Neural progenitor cell (in vitro differentiated cells): ENCODE results near the gene HJV. TPM values are rescaled to one million over a fixed set of nuclear protein-coding genes. Genes with fewer than 3 reads are reported as not detected.
"Not testable (repeated sequence)": the region's sequence is repeated elsewhere in the genome, so short reads cannot be mapped to it uniquely, and the experiment has no call there.

ENCODE experiments used
- DNase-seq: peaks from one replicate; pipeline ENCODE4 v3.0.0-alpha.2; 2016; ENCODE audit warnings: low spot score
- H2AFZ ChIP-seq: fragments of 200-600 bp; sonication (generic); replicated peaks from 2 replicates; pipeline ENCODE4 v1.6.1; 2016; ENCODE audit warnings: antibody characterized with exemption
- H3F3A ChIP-seq: fragments of 200-600 bp; sonication (generic); 2 replicates; pipeline ENCODE4 v1.6.1; 2016; ENCODE audit warnings: antibody characterized with exemption, low read depth
- H3K27ac ChIP-seq: fragments of 200-600 bp; sonication (generic); 2 replicates; pipeline ENCODE4 v1.5.1; 2016; ENCODE audit warnings: mild to moderate bottlenecking
- H3K27me3 ChIP-seq: fragments of 200-600 bp; sonication (generic); 2 replicates; pipeline ENCODE4 v1.6.1; 2016; ENCODE audit warnings: mild to moderate bottlenecking, moderate library complexity
- H3K36me3 ChIP-seq: fragments of 200-600 bp; sonication (generic); 2 replicates; pipeline ENCODE4 v1.5.1; 2016
- H3K4me1 ChIP-seq: fragments of 200-600 bp; sonication (generic); 2 replicates; pipeline ENCODE4 v1.6.1; 2016; ENCODE audit warnings: mixed run types
- H3K4me2 ChIP-seq: fragments of 200-600 bp; sonication (generic); 2 replicates; pipeline ENCODE4 v1.6.1; 2016
- H3K4me3 ChIP-seq: fragments of 200-600 bp; sonication (generic); 2 replicates; pipeline ENCODE4 v1.5.1; 2016
- H3K79me2 ChIP-seq: fragments of 200-600 bp; sonication (generic); 2 replicates; pipeline ENCODE4 v1.6.1; 2016; ENCODE audit warnings: low read depth
- H3K9ac ChIP-seq: fragments of 200-600 bp; sonication (generic); 2 replicates; pipeline ENCODE4 v1.6.1; 2016
- H3K9me3 ChIP-seq: fragments of 200-600 bp; sonication (generic); 2 replicates; pipeline ENCODE4 v1.5.1; 2016; ENCODE audit warnings: low read depth
- H4K20me1 ChIP-seq: fragments of 200-600 bp; sonication (generic); 2 replicates; pipeline ENCODE4 v1.6.1; 2016; ENCODE audit warnings: low read depth
- H3K27ac Mint-ChIP-seq: 3 replicates; pipeline ENCODE4 v1.8.0; 2021; ENCODE audit warnings: mixed read lengths
- H3K27me3 Mint-ChIP-seq: 2 replicates; pipeline ENCODE4 v1.8.0; 2022; ENCODE audit warnings: low read depth, mild to moderate bottlenecking, inconsistent platforms, moderate library complexity, mixed read lengths; ENCODE audit not compliant: insufficient read depth
- H3K36me3 Mint-ChIP-seq: 3 replicates; pipeline ENCODE4 v1.8.0; 2021; ENCODE audit warnings: mixed read lengths
- H3K4me1 Mint-ChIP-seq: 3 replicates; pipeline ENCODE4 v1.8.0; 2021; ENCODE audit warnings: mixed read lengths
- H3K4me3 Mint-ChIP-seq: 3 replicates; pipeline ENCODE4 v1.8.0; 2021; ENCODE audit warnings: mild to moderate bottlenecking, moderate library complexity, mixed read lengths
- H3K9me3 Mint-ChIP-seq: 3 replicates; pipeline ENCODE4 v1.8.0; 2020; ENCODE audit warnings: mixed read lengths
- CTCF ChIP-seq: fragments of 200-600 bp; sonication (generic); IDR thresholded peaks from 2 replicates; pipeline ENCODE4 v1.5.1; 2017; ENCODE audit warnings: antibody characterized with exemption, mild to moderate bottlenecking
- EZH2 ChIP-seq: fragments of 200-600 bp; sonication (generic); IDR thresholded peaks from 2 replicates; pipeline ENCODE4 v1.6.1; 2017; ENCODE audit warnings: antibody characterized with exemption, mild to moderate bottlenecking, moderate library complexity
- EZH2phosphoT487 ChIP-seq: fragments of 200-600 bp; sonication (generic); IDR thresholded peaks from 2 replicates; pipeline ENCODE4 v1.6.1; 2017; ENCODE audit warnings: antibody characterized with exemption
- total RNA-seq: library from RNA; depleted of rRNA; stranded (reverse); fragments of >200 nt; gene quantifications from 2 replicates; pipeline ENCODE4 v1.2.3, GENCODE V29; 2015; ENCODE audit warnings: low replicate concordance

The HJV gene
- total RNA-seq, 1 donor from 2014 or later, result not detected

GRCh38 chr1:146032631-146033219 lies 11.2 kb upstream of the HJV start:
- DNase-seq, result peak; percentile 48
- Histone ChIP-seq H3K4me1 (no peaks in the 10 kb centered on the region), H3K27ac (no peak overlapping the region), H3K36me3 (no peaks in the 10 kb centered on the region), H3K9ac (no peak overlapping the region), H3K27me3 (no peaks in the 10 kb centered on the region), H4K20me1 (no peaks in the 10 kb centered on the region), H2AFZ (peak overlapping the region; percentile 21), H3F3A (peaks cover 29% of the 10 kb centered on the region), H3K9me3 (no peaks in the 10 kb centered on the region), H3K4me3 (no peak overlapping the region), H3K79me2 (no peaks in the 10 kb centered on the region), H3K4me2 (no peak overlapping the region)
- Mint-ChIP-seq H3K27me3 (peaks cover 33% of the 10 kb centered on the region), H3K36me3 (peaks cover 6% of the 10 kb centered on the region), H3K4me3 (no peak overlapping the region), H3K4me1 (peaks cover 23% of the 10 kb centered on the region), H3K9me3 (peaks cover 22% of the 10 kb centered on the region), H3K27ac (no peak overlapping the region)
- TF ChIP-seq CTCF (peak; percentile 53), EZH2phosphoT487 (no peak)

- no peak overlapping the region for H3K4me2 ChIP-seq
- no peaks in the 10 kb centered on the region for H3K36me3 ChIP-seq
- peaks cover 17% of the 10 kb centered on the region for H3F3A ChIP-seq
- no peaks in the 10 kb centered on the region for H3K4me1 ChIP-seq
- H3K4me1 Mint-ChIP-seq, result peaks cover 15% of the 10 kb centered on the region
- TF ChIP-seq EZH2 (no peak), CTCF (no peak), EZH2phosphoT487 (no peak)
- no peaks in the 10 kb centered on the region for H3K27me3 ChIP-seq
- no peak overlapping the region for H3K4me3 ChIP-seq
- no peak overlapping the region for H3K27ac ChIP-seq
- no peak overlapping the region for H2AFZ ChIP-seq
- peaks cover 4% of the 10 kb centered on the region for H3K36me3 Mint-ChIP-seq
- H4K20me1 ChIP-seq, result no peaks in the 10 kb centered on the region
- H3K27me3 Mint-ChIP-seq, result peaks cover 20% of the 10 kb centered on the region
- no peak overlapping the region for H3K27ac Mint-ChIP-seq
- H3K9me3 ChIP-seq, result no peaks in the 10 kb centered on the region
- H3K4me3 Mint-ChIP-seq, result no peak overlapping the region
- peaks cover 12% of the 10 kb centered on the region for H3K9me3 Mint-ChIP-seq
- H3K79me2 ChIP-seq, result no peaks in the 10 kb centered on the region
- no peak for DNase-seq
- no peak overlapping the region for H3K9ac ChIP-seq
Measured at GRCh38 chr1:146031476-146031875, 9.9 kb upstream of the HJV start.

- H3K4me1 ChIP-seq, result no peaks in the 10 kb centered on the region
- Mint-ChIP-seq H3K36me3 (no peaks in the 10 kb centered on the region), H3K4me3 (no peak overlapping the region), H3K4me1 (peaks cover 4% of the 10 kb centered on the region), H3K27me3 (peaks cover 4% of the 10 kb centered on the region), H3K27ac (no peak overlapping the region), H3K9me3 (peaks cover 5% of the 10 kb centered on the region)
- no peaks in the 10 kb centered on the region for H3F3A ChIP-seq
- no peaks in the 10 kb centered on the region for H3K36me3 ChIP-seq
- no peak overlapping the region for H3K4me3 ChIP-seq
- no peaks in the 10 kb centered on the region for H3K79me2 ChIP-seq
- H3K9me3 ChIP-seq, result no peaks in the 10 kb centered on the region
- no peak for DNase-seq
- no peak overlapping the region for H3K4me2 ChIP-seq
- no peaks in the 10 kb centered on the region for H4K20me1 ChIP-seq
- no peak for TF ChIP-seq EZH2
- no peak for TF ChIP-seq EZH2phosphoT487
- TF ChIP-seq CTCF, result no peak
- no peak overlapping the region for H3K9ac ChIP-seq
- H2AFZ ChIP-seq, result no peak overlapping the region
- no peak overlapping the region for H3K27ac ChIP-seq
- H3K27me3 ChIP-seq, result no peaks in the 10 kb centered on the region
Measured at GRCh38 chr1:146029117-146029516, 7.6 kb upstream of the HJV start.

- H3K27ac Mint-ChIP-seq, DNase-seq, H3K4me3 Mint-ChIP-seq: not testable (repeated sequence)
Measured at GRCh38 chr1:146026650-146027049, 5.1 kb upstream of the HJV start.

GRCh38 chr1:146025787-146026495 lies 4.4 kb upstream of the HJV start:
- DNase-seq, H3K9me3 ChIP-seq, H4K20me1 ChIP-seq, H3F3A ChIP-seq, H3K4me1 Mint-ChIP-seq, H3K4me3 ChIP-seq, H3K27me3 Mint-ChIP-seq, H3K27ac Mint-ChIP-seq, H3K4me1 ChIP-seq, H3K4me2 ChIP-seq, H3K9ac ChIP-seq, H3K79me2 ChIP-seq, H3K36me3 ChIP-seq, H3K36me3 Mint-ChIP-seq, H3K4me3 Mint-ChIP-seq, H3K9me3 Mint-ChIP-seq, H2AFZ ChIP-seq, H3K27ac ChIP-seq: not testable (repeated sequence)
- peaks cover 14% of the 10 kb centered on the region for H3K27me3 ChIP-seq

More at GRCh38 chr1:146026650-146027049, 5.1 kb upstream of the HJV start:
- not testable (repeated sequence) for H3K4me3 ChIP-seq, H2AFZ ChIP-seq, H3K36me3 Mint-ChIP-seq, H3K9me3 Mint-ChIP-seq, H3K79me2 ChIP-seq, H3K27me3 ChIP-seq, H3K27me3 Mint-ChIP-seq, H3K9me3 ChIP-seq, H3K4me1 ChIP-seq, H3K27ac ChIP-seq, H3K4me1 Mint-ChIP-seq, H3F3A ChIP-seq, H4K20me1 ChIP-seq, H3K9ac ChIP-seq, H3K4me2 ChIP-seq, H3K36me3 ChIP-seq
